Erythroblast (primary cell): ENCODE results near the gene TBX18.

Experiments
- GATA1 ChIP-seq: IDR thresholded peaks from 2 replicates; pipeline ENCODE4 v1.6.1; 2011; ENCODE audit warnings: low read depth, mild to moderate bottlenecking, control low read depth, low read length, moderate library complexity
- POLR2A ChIP-seq: IDR thresholded peaks from 2 replicates; pipeline ENCODE4 v1.6.1; 2011; ENCODE audit warnings: mild to moderate bottlenecking, low read length

- TF ChIP-seq POLR2A (no peak), GATA1 (no peak)
Observed at GRCh38 chr6:84738996-84739865, 25.2 kb downstream of the TBX18 start.
